Endodermal cell (in vitro differentiated cells): ENCODE results near the gene FILIP1L. TPM values are rescaled to one million over a fixed set of nuclear protein-coding genes. Genes with fewer than 3 reads are reported as not detected.

Source experiments
- DNase-seq: peaks from one replicate; pipeline ENCODE4 v3.0.0-alpha.2; 2017
- H3K27ac ChIP-seq: 2 replicates; pipeline ENCODE4 v1.5.1; 2013; ENCODE audit warnings: mild to moderate bottlenecking, low read depth, low read length, moderate library complexity
- H3K27me3 ChIP-seq: 2 replicates; pipeline ENCODE4 v1.6.1; 2013; ENCODE audit warnings: mild to moderate bottlenecking, low read length, moderate library complexity; ENCODE audit not compliant: insufficient read depth, control insufficient read depth, poor library complexity, severe bottlenecking
- H3K36me3 ChIP-seq: 2 replicates; pipeline ENCODE4 v1.7.0; 2013; ENCODE audit warnings: mild to moderate bottlenecking, low read length, moderate library complexity; ENCODE audit not compliant: control insufficient read depth, insufficient read depth
- H3K4me1 ChIP-seq: one replicate; pipeline ENCODE4 v1.7.0; 2013; ENCODE audit warnings: low read length; ENCODE audit not compliant: control insufficient read depth, insufficient read depth
- H3K4me3 ChIP-seq: 2 replicates; pipeline ENCODE4 v1.5.1; 2013; ENCODE audit warnings: mild to moderate bottlenecking, low read length, moderate library complexity
- H3K9ac ChIP-seq: 2 replicates; pipeline ENCODE4 v1.6.1; 2013; ENCODE audit warnings: mild to moderate bottlenecking, low read length, moderate library complexity; ENCODE audit not compliant: poor library complexity, severe bottlenecking; ENCODE audit errors: extremely low read depth
- H3K9me3 ChIP-seq: 2 replicates; pipeline ENCODE4 v1.6.1; 2013; ENCODE audit warnings: mild to moderate bottlenecking, low read length, moderate library complexity; ENCODE audit not compliant: control insufficient read depth
- H3K27ac Mint-ChIP-seq: 2 replicates; pipeline ENCODE4 v1.8.0; 2020; ENCODE audit warnings: mixed read lengths
- H3K27me3 Mint-ChIP-seq: 2 replicates; pipeline ENCODE4 v1.8.0; 2021; ENCODE audit warnings: mild to moderate bottlenecking, mixed read lengths; ENCODE audit not compliant: insufficient read depth
- H3K36me3 Mint-ChIP-seq: 2 replicates; pipeline ENCODE4 v1.8.0; 2020; ENCODE audit warnings: low read depth, mixed read lengths
- H3K4me1 Mint-ChIP-seq: 2 replicates; pipeline ENCODE4 v1.8.0; 2020; ENCODE audit warnings: mixed read lengths
- H3K4me3 Mint-ChIP-seq: 2 replicates; pipeline ENCODE4 v1.8.0; 2020; ENCODE audit warnings: mild to moderate bottlenecking, moderate library complexity, mixed read lengths
- H3K9me3 Mint-ChIP-seq: 2 replicates; pipeline ENCODE4 v1.8.0; 2020; ENCODE audit warnings: mild to moderate bottlenecking, mixed read lengths
- CTCF ChIP-seq: fragments of 200-600 bp; sonication (generic); conservative IDR thresholded peaks from 2 replicates; pipeline ENCODE4 v1.5.0; 2021; ENCODE audit warnings: antibody characterized with exemption, mild to moderate bottlenecking
- WGBS, 2 experiments: methylation state at CpG; one replicate each; pipeline versions ENCODE4 v1.1.5 to v1.1.7; 2013; ENCODE audit warnings: missing lambda C conversion rate in 2 of 2, mixed read lengths in 1 of 2; ENCODE audit not compliant: insufficient coverage in 1 of 2, insufficient read length in 1 of 2; 5-methylcytosine and 5-hydroxymethylcytosine counted together
- total RNA-seq, 2 donors: library from RNA; stranded (reverse); fragmentation: NEBNext Ultra II Directional in 1 of 2; extraction: Animal tissue kit (Norgen Biotek cat#: 25700) in 1 of 2; gene quantifications; 2 replicates in 1 of 2; 3 replicates in 1 of 2; pipeline ENCODE4 v1.2.1, GENCODE V29; 2021

Gene FILIP1L
- total RNA-seq, 2 donors from 2014 or later = 0.84 to 2.5 TPM

- H3K9me3 Mint-ChIP-seq = no peaks in the 10 kb centered on the region
- no peak overlapping the region for H3K9ac ChIP-seq
- TF ChIP-seq CTCF = no peak
- H3K36me3 ChIP-seq = no peaks in the 10 kb centered on the region
- 93 to 100% methylated on average over 1 to 3 of the region's 3 CpGs for WGBS, 2 experiments
- no peaks in the 10 kb centered on the region for H3K27me3 Mint-ChIP-seq
- peaks cover 2% of the 10 kb centered on the region for H3K4me1 Mint-ChIP-seq
- no peak overlapping the region for H3K27ac ChIP-seq
- H3K36me3 Mint-ChIP-seq = no peaks in the 10 kb centered on the region
- no peak overlapping the region for H3K27ac Mint-ChIP-seq
- DNase-seq = no peak
- no peaks in the 10 kb centered on the region for H3K9me3 ChIP-seq
- H3K27me3 ChIP-seq = no peaks in the 10 kb centered on the region
- no peak overlapping the region for H3K4me3 Mint-ChIP-seq
- H3K4me3 ChIP-seq = no peak overlapping the region
- no peaks in the 10 kb centered on the region for H3K4me1 ChIP-seq
Measured at GRCh38 chr3:100033903-100034471, 80.3 kb downstream of the FILIP1L start.

- no peak overlapping the region for H3K9ac ChIP-seq
- H3K4me3 ChIP-seq = no peak overlapping the region
- H3K36me3 ChIP-seq = no peaks in the 10 kb centered on the region
- H3K27me3 ChIP-seq = no peaks in the 10 kb centered on the region
- TF ChIP-seq CTCF = no peak
- no peaks in the 10 kb centered on the region for H3K9me3 ChIP-seq
- no peak overlapping the region for H3K27ac ChIP-seq
- DNase-seq = no peak
- Mint-ChIP-seq H3K4me3 (no peak overlapping the region), H3K27ac (no peak overlapping the region), H3K36me3 (no peaks in the 10 kb centered on the region), H3K4me1 (peaks cover 2% of the 10 kb centered on the region), H3K9me3 (no peaks in the 10 kb centered on the region), H3K27me3 (no peaks in the 10 kb centered on the region)
- WGBS, 2 experiments = 74% methylated on average over 1 of the region's 1 CpG; no CpG with 5 or more reads in 1 of the 2 experiments
- no peaks in the 10 kb centered on the region for H3K4me1 ChIP-seq
Measured at GRCh38 chr3:100033184-100033583, 81.1 kb downstream of the FILIP1L start.

- H3K36me3 Mint-ChIP-seq = no peaks in the 10 kb centered on the region
- Histone ChIP-seq H3K27me3 (no peaks in the 10 kb centered on the region), H3K27ac (no peak overlapping the region), H3K9ac (no peak overlapping the region), H3K4me1 (no peaks in the 10 kb centered on the region), H3K4me3 (no peak overlapping the region), H3K36me3 (no peaks in the 10 kb centered on the region), H3K9me3 (no peaks in the 10 kb centered on the region)
- peaks cover 2% of the 10 kb centered on the region for H3K4me1 Mint-ChIP-seq
- no peak for DNase-seq
- no peaks in the 10 kb centered on the region for H3K9me3 Mint-ChIP-seq
- TF ChIP-seq CTCF = no peak
- H3K4me3 Mint-ChIP-seq = no peak overlapping the region
- no peak overlapping the region for H3K27ac Mint-ChIP-seq
- WGBS, 2 experiments = 97 to 100% methylated on average over 2 to 4 of the region's 5 CpGs
- H3K27me3 Mint-ChIP-seq = no peaks in the 10 kb centered on the region
Measured at GRCh38 chr3:100032243-100032642, 82.1 kb downstream of the FILIP1L start.
